ENCODE data around the gene PGA5. TPM values are rescaled to one million over a fixed set of nuclear protein-coding genes. Genes with fewer than 3 reads are reported as not detected.
"Not testable (repeated sequence)": the region's sequence is repeated elsewhere in the genome, so short reads cannot be mapped to it uniquely, and the experiment has no call there.

The PGA5 gene
- polyA plus RNA-seq, 1 donor (not counting 4 experiments of a cell fraction or from before 2014, with no cell fraction given) = not detected

DNA sequence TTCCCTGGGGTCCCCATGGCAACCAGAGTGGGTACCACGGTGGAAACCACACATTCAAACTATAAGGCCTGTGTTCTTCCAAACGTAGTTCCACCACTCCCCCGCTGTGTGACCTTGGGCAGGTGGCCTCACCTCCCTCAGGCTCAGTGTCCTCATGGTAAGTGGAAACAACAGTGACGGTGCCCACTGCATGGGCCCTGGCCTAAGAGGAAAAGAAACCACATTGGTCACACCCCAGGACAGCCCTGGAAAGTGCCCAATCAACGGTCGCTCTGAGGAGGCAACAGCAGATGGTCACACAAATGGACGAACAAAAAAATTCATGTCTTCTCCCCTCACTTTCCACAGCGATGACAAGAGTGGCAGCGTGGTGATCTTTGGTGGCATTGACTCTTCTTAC, 7.1 kb downstream of the PGA5 start:
- H3K79me2 ChIP-seq (ENCODE audit: control insufficient read depth, insufficient read depth, low read length); H3K4me3 ChIP-seq (ENCODE audit: control insufficient read depth in 2 of 3, extremely low read depth in 1 of 3, insufficient read depth in 2 of 3, low read depth in 1 of 3, low read length in 3 of 3); FAIRE-seq; H3K4me2 ChIP-seq (ENCODE audit: control insufficient read depth, extremely low read depth, insufficient read depth, low read depth, low read length); H3K9me3 ChIP-seq (ENCODE audit: control insufficient read depth, low read depth, low read length); H2AFZ ChIP-seq (ENCODE audit: control insufficient read depth, low read length); H3K27me3 ChIP-seq (ENCODE audit: control insufficient read depth, extremely low read depth, insufficient read depth, low read length); dilution Hi-C loops (cut with MboI; ENCODE audit: extremely low pct_ligation_motif_present, low sequenced_read_pairs); H4K20me1 ChIP-seq (ENCODE audit: control insufficient read depth, extremely low read depth, insufficient read depth, low read length); H3K4me1 ChIP-seq (ENCODE audit: control insufficient read depth, extremely low read depth, insufficient read depth, low read length); H3K27ac ChIP-seq (ENCODE audit: control insufficient read depth, insufficient read depth, low read length); H3K36me3 ChIP-seq (ENCODE audit: control insufficient read depth in 2 of 2, extremely low read depth in 1 of 2, insufficient read depth in 2 of 2, low read length in 2 of 2); H3K9ac ChIP-seq (ENCODE audit: control insufficient read depth, extremely low read depth, insufficient read depth, low read length); DNase-seq (ENCODE audit: low read depth, low spot score); H3K9me1 ChIP-seq (ENCODE audit: control insufficient read depth, extremely low read depth, insufficient read depth, low read length): not testable (repeated sequence)

GRCh38 chr11:61249201-61249600, 8.2 kb downstream of the PGA5 start:
- H3K27ac ChIP-seq (ENCODE audit: control insufficient read depth, insufficient read depth, low read length); H3K9me1 ChIP-seq (ENCODE audit: control insufficient read depth, extremely low read depth, insufficient read depth, low read length); DNase-seq (ENCODE audit: low read depth, low spot score); H3K27me3 ChIP-seq (ENCODE audit: control insufficient read depth, extremely low read depth, insufficient read depth, low read length); H3K9ac ChIP-seq (ENCODE audit: control insufficient read depth, extremely low read depth, insufficient read depth, low read length); H3K79me2 ChIP-seq (ENCODE audit: control insufficient read depth, insufficient read depth, low read length); dilution Hi-C loops (cut with MboI; ENCODE audit: extremely low pct_ligation_motif_present, low sequenced_read_pairs); FAIRE-seq; H3K4me3 ChIP-seq (ENCODE audit: control insufficient read depth in 2 of 3, extremely low read depth in 1 of 3, insufficient read depth in 2 of 3, low read depth in 1 of 3, low read length in 3 of 3); H3K9me3 ChIP-seq (ENCODE audit: control insufficient read depth, low read depth, low read length); H4K20me1 ChIP-seq (ENCODE audit: control insufficient read depth, extremely low read depth, insufficient read depth, low read length); H2AFZ ChIP-seq (ENCODE audit: control insufficient read depth, low read length); H3K36me3 ChIP-seq (ENCODE audit: control insufficient read depth in 2 of 2, extremely low read depth in 1 of 2, insufficient read depth in 2 of 2, low read length in 2 of 2); H3K4me1 ChIP-seq (ENCODE audit: control insufficient read depth, extremely low read depth, insufficient read depth, low read length); H3K4me2 ChIP-seq (ENCODE audit: control insufficient read depth, extremely low read depth, insufficient read depth, low read depth, low read length): not testable (repeated sequence)

DNA sequence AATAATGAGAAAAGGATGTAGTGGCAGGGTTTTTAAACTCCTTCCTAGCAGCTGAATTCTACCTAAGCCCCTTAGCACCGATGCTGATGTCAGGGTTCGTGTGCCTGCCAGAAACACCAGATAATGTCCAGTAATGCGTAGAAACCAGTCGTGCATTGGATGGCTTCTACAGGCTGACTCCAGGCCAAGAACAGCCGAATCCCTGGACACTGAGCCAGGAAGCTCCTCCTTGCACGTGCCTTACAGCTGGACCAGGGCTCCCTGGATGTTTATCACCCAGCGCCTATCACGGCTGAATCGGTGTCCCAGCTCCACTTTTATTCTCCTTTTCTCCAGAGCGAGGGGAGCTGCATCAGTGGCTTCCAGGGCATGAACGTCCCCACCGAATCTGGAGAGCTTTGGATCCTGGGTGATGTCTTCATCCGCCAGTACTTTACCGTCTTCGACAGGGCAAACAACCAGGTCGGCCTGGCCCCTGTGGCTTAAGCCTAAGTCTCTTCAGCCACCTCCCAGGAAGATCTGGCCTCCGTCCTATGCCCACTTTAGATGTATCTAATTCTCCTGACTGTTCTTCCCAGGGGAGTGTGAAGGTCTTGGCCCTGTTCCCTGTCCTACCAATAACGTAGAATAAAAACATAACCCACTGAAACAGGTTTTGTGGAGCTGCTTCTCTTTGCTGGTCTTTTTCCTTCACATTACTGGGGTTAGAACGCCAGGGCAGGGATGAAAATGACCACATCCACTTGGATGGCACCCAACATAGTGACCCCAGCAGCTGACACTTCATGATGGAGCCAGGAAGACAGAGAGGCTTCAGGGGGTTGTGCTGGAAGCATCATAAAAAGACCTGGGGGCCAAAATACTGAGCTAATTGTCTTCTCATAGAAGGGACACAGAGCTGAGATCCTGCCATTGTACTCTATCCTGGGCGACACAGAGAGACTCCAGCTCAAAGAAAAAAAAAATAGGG, 10.1 kb downstream of the PGA5 start:
- H3K27me3 ChIP-seq (ENCODE audit: control insufficient read depth, extremely low read depth, insufficient read depth, low read length); DNase-seq (ENCODE audit: low read depth, low spot score); H3K9me3 ChIP-seq (ENCODE audit: control insufficient read depth, low read depth, low read length); dilution Hi-C loops (cut with MboI; ENCODE audit: extremely low pct_ligation_motif_present, low sequenced_read_pairs); FAIRE-seq; H3K9me1 ChIP-seq (ENCODE audit: control insufficient read depth, extremely low read depth, insufficient read depth, low read length); H3K4me1 ChIP-seq (ENCODE audit: control insufficient read depth, extremely low read depth, insufficient read depth, low read length); H3K9ac ChIP-seq (ENCODE audit: control insufficient read depth, extremely low read depth, insufficient read depth, low read length); H4K20me1 ChIP-seq (ENCODE audit: control insufficient read depth, extremely low read depth, insufficient read depth, low read length); H3K36me3 ChIP-seq (ENCODE audit: control insufficient read depth in 2 of 2, extremely low read depth in 1 of 2, insufficient read depth in 2 of 2, low read length in 2 of 2); H3K4me2 ChIP-seq (ENCODE audit: control insufficient read depth, extremely low read depth, insufficient read depth, low read depth, low read length); H2AFZ ChIP-seq (ENCODE audit: control insufficient read depth, low read length); H3K27ac ChIP-seq (ENCODE audit: control insufficient read depth, insufficient read depth, low read length); H3K79me2 ChIP-seq (ENCODE audit: control insufficient read depth, insufficient read depth, low read length); H3K4me3 ChIP-seq (ENCODE audit: control insufficient read depth in 2 of 3, extremely low read depth in 1 of 3, insufficient read depth in 2 of 3, low read depth in 1 of 3, low read length in 3 of 3): not testable (repeated sequence)

DNA sequence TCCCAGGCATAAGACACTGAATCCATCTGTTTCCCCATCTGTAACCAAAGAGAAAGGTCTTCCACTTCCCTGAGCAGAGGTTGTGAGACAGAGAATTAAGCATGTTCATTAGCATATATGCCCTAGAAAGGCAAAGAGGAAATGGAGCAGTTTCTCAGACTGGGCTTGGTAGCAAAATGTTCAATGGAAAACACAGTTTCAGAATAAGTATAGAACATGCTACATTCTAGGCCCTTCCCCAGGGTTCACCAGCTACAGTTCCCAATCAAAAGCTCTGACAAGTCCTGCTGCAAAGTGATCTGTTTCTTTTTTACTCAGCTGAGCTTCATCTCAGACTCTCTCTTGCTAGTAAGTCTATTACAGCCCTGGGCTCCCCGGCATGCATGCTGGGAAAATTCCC, 11.4 kb downstream of the PGA5 start:
- H2AFZ ChIP-seq (ENCODE audit: control insufficient read depth, low read length); H3K4me2 ChIP-seq (ENCODE audit: control insufficient read depth, extremely low read depth, insufficient read depth, low read depth, low read length); FAIRE-seq; H3K4me3 ChIP-seq (ENCODE audit: control insufficient read depth in 2 of 3, extremely low read depth in 1 of 3, insufficient read depth in 2 of 3, low read depth in 1 of 3, low read length in 3 of 3); H3K79me2 ChIP-seq (ENCODE audit: control insufficient read depth, insufficient read depth, low read length); H3K27me3 ChIP-seq (ENCODE audit: control insufficient read depth, extremely low read depth, insufficient read depth, low read length); H3K9me1 ChIP-seq (ENCODE audit: control insufficient read depth, extremely low read depth, insufficient read depth, low read length); H3K27ac ChIP-seq (ENCODE audit: control insufficient read depth, insufficient read depth, low read length); H3K4me1 ChIP-seq (ENCODE audit: control insufficient read depth, extremely low read depth, insufficient read depth, low read length); H4K20me1 ChIP-seq (ENCODE audit: control insufficient read depth, extremely low read depth, insufficient read depth, low read length); dilution Hi-C loops (cut with MboI; ENCODE audit: extremely low pct_ligation_motif_present, low sequenced_read_pairs); H3K9ac ChIP-seq (ENCODE audit: control insufficient read depth, extremely low read depth, insufficient read depth, low read length); H3K9me3 ChIP-seq (ENCODE audit: control insufficient read depth, low read depth, low read length); DNase-seq (ENCODE audit: low read depth, low spot score); H3K36me3 ChIP-seq (ENCODE audit: control insufficient read depth in 2 of 2, extremely low read depth in 1 of 2, insufficient read depth in 2 of 2, low read length in 2 of 2): not testable (repeated sequence)
